A549 (cell line): Measurements from ENCODE around the gene LAMA3.

ENCODE experiments used
- CEBPB ChIP-seq, 2 experiments: fragments of >200 bp in 1 of 2; sonication (Bioruptor Twin) in 1 of 2; formaldehyde crosslinking in 1 of 2; IDR thresholded peaks; 2 replicates each; pipeline ENCODE4 v1.6.1; 2012 to 2016
- CTCF ChIP-seq: fragments of >200 bp; sonication (Bioruptor Twin); formaldehyde crosslinking; IDR thresholded peaks from 3 replicates; pipeline ENCODE4 v1.5.1; 2016
- EHMT2 ChIP-seq: fragments of 200-600 bp; sonication (generic); IDR thresholded peaks from 2 replicates; pipeline ENCODE4 v1.6.1; 2016; ENCODE audit warnings: antibody characterized with exemption, low read depth, mild to moderate bottlenecking, moderate library complexity
- EP300 ChIP-seq, 2 experiments: fragments of >200 bp; sonication (Bioruptor Twin); formaldehyde crosslinking; IDR thresholded peaks; 2 replicates in 1 of 2; 3 replicates in 1 of 2; pipeline ENCODE4 v1.6.1; 2016 to 2017
- MAZ ChIP-seq: fragments of 150-350 bp; IDR thresholded peaks from 2 replicates; pipeline ENCODE4 v1.6.1; 2014; ENCODE audit warnings: antibody characterized with exemption, low read depth, low read length, borderline replicate concordance
- MYC ChIP-seq: IDR thresholded peaks from 2 replicates; pipeline ENCODE4 v1.6.1; 2012; ENCODE audit warnings: mild to moderate bottlenecking, inconsistent platforms, low read length, improper control_type of control experiment, borderline replicate concordance
- POLR2A ChIP-seq: IDR thresholded peaks from 2 replicates; pipeline ENCODE4 v1.6.1; 2012; ENCODE audit warnings: mild to moderate bottlenecking, low read length
- RNF2 ChIP-seq: fragments of 200-600 bp; sonication (generic); IDR thresholded peaks from 2 replicates; pipeline ENCODE4 v1.6.1; 2016; ENCODE audit warnings: low read depth, mild to moderate bottlenecking, antibody characterized with exemption, moderate library complexity, borderline replicate concordance
- TP53 ChIP-seq: fragments of 250-450 bp; sonication (Bioruptor Pico); IDR thresholded peaks from 2 replicates; pipeline ENCODE4 v1.5.0; 2021; ENCODE audit warnings: mild to moderate bottlenecking, moderate library complexity
- USF2 ChIP-seq: fragments of 450-650 bp; IDR thresholded peaks from 2 replicates; pipeline ENCODE4 v1.6.1; 2014; ENCODE audit warnings: antibody characterized with exemption
- ZC3H11A ChIP-seq: fragments of 450-650 bp; IDR thresholded peaks from 2 replicates; pipeline ENCODE4 v1.6.1; 2014; ENCODE audit warnings: antibody characterized with exemption, mild to moderate bottlenecking

GRCh38 chr18:23992941-23993280 lies 303.7 kb downstream of the LAMA3 start:
- TF ChIP-seq USF2 (no peak), ZC3H11A (no peak), EP300 (IDR thresholded peaks at IDR 0.05) (no peak), MAZ (no peak), CTCF (no peak), TP53 (CRISPR knock-in tag) (no peak), MYC (no peak), CEBPB (IDR thresholded peaks at IDR 0.05) (no peak), POLR2A (no peak), EHMT2 (no peak), RNF2 (no peak)
